Measurements from ENCODE around the gene TAGLN2.

TAGLN2 gene

GRCh38 chr1:159935719-159936272, 10.5 kb upstream of the TAGLN2 start:
- no peak for TF ChIP-seq CTCF (conservative IDR thresholded peaks at IDR 0.05; ENCODE audit: control insufficient read depth, insufficient read depth, low read depth, low read length)
- DNase-seq (ENCODE audit: low read depth): no peak
- no peak overlapping the region for H3K4me3 ChIP-seq (ENCODE audit: control insufficient read depth, low read depth, low read length)

GRCh38 chr1:159935305-159935704, 10.0 kb upstream of the TAGLN2 start:
- TF ChIP-seq CTCF (conservative IDR thresholded peaks at IDR 0.05; ENCODE audit: control insufficient read depth, insufficient read depth, low read depth, low read length): no peak
- DNase-seq (ENCODE audit: low read depth): no peak
- H3K4me3 ChIP-seq (ENCODE audit: control insufficient read depth, low read depth, low read length): no peak overlapping the region

- TF ChIP-seq CTCF (conservative IDR thresholded peaks at IDR 0.05; ENCODE audit: control insufficient read depth, insufficient read depth, low read depth, low read length): no peak
- no peak for DNase-seq (ENCODE audit: low read depth)
- H3K4me3 ChIP-seq (ENCODE audit: control insufficient read depth, low read depth, low read length): no peak overlapping the region
These were observed 9.1 kb upstream of the TAGLN2 start for GRCh38 chr1:159934136-159935039.

- H3K4me3 ChIP-seq (ENCODE audit: control insufficient read depth, low read depth, low read length): no peak overlapping the region
- no peak for DNase-seq (ENCODE audit: low read depth)
- no peak for TF ChIP-seq CTCF (conservative IDR thresholded peaks at IDR 0.05; ENCODE audit: control insufficient read depth, insufficient read depth, low read depth, low read length)
These were observed 8.0 kb upstream of the TAGLN2 start for GRCh38 chr1:159933347-159933746.

- no peak for TF ChIP-seq CTCF (conservative IDR thresholded peaks at IDR 0.05; ENCODE audit: control insufficient read depth, insufficient read depth, low read depth, low read length)
- DNase-seq (ENCODE audit: low read depth): no peak
These were observed 7.3 kb upstream of the TAGLN2 start for GRCh38 chr1:159932296-159933285.

GRCh38 chr1:159931795-159932173, 6.5 kb upstream of the TAGLN2 start:
- TF ChIP-seq CTCF (conservative IDR thresholded peaks at IDR 0.05; ENCODE audit: control insufficient read depth, insufficient read depth, low read depth, low read length): no peak
- no peak for DNase-seq (ENCODE audit: low read depth)
- no peak overlapping the region for H3K4me3 ChIP-seq (ENCODE audit: control insufficient read depth, low read depth, low read length)

More at GRCh38 chr1:159932296-159933285, 7.3 kb upstream of the TAGLN2 start:
- no peak overlapping the region for H3K4me3 ChIP-seq (ENCODE audit: control insufficient read depth, low read depth, low read length)

Measured in fibroblast of mammary gland (primary cell).